Naive thymus-derived CD8-positive, alpha-beta T cell (primary cell): ENCODE data around the gene TDG. TPM values are rescaled to one million over a fixed set of nuclear protein-coding genes. Genes with fewer than 3 reads are reported as not detected.
"Not testable (repeated sequence)": the region's sequence is repeated elsewhere in the genome, so short reads cannot be mapped to it uniquely, and the experiment has no call there.

ENCODE experiments used
- ATAC-seq, 2 donors: fragments of 150-1000 bp; cut with Tn5 transposase in 1 of 2; sonication (Bioruptor Pico), chemical (Tn5 transposase) in 1 of 2; 1 replicate in 1 of 2; 2 replicates in 1 of 2; pipeline ENCODE4 v1.10.0; 2021; ENCODE audit warnings: mild to moderate bottlenecking in 2 of 2, moderate library complexity in 2 of 2
- POLR2A ChIA-PET: fragments of 350-600 bp; sonication (Branson Sonifier 250); formaldehyde crosslinking; loops from one replicate; lab custom pipeline; 2021; ENCODE audit warnings: antibody characterized with exemption; lab: Charles Lee
- DNase-seq, 10 donors: peaks; one replicate each; pipeline versions ENCODE4 v3.0.0 to v3.0.0-alpha.2; 2020 to 2022
- H3K27ac Mint-ChIP-seq, 10 donors: one replicate each; pipeline ENCODE4 v1.8.0; 2020 to 2022; ENCODE audit warnings: mild to moderate bottlenecking in 10 of 10, mixed read lengths in 10 of 10, moderate library complexity in 4 of 10, inconsistent platforms in 1 of 10
- H3K27me3 Mint-ChIP-seq, 5 donors: one replicate each; pipeline ENCODE4 v1.8.0; 2021 to 2022; ENCODE audit warnings: mixed read lengths in 5 of 5
- H3K36me3 Mint-ChIP-seq, 3 donors: one replicate each; pipeline ENCODE4 v1.8.0; 2020 to 2022; ENCODE audit warnings: mixed read lengths in 3 of 3, mild to moderate bottlenecking in 2 of 3, inconsistent platforms in 1 of 3
- H3K4me1 Mint-ChIP-seq, 4 donors: one replicate each; pipeline ENCODE4 v1.8.0; 2021 to 2022; ENCODE audit warnings: mixed read lengths in 4 of 4
- H3K4me3 Mint-ChIP-seq, 10 donors: one replicate each; pipeline ENCODE4 v1.8.0; 2020 to 2022; ENCODE audit warnings: mild to moderate bottlenecking in 10 of 10, mixed read lengths in 10 of 10, moderate library complexity in 6 of 10, inconsistent platforms in 1 of 10
- H3K9me3 Mint-ChIP-seq, 9 donors: one replicate each; pipeline ENCODE4 v1.8.0; 2020 to 2022; ENCODE audit warnings: mixed read lengths in 9 of 9, mild to moderate bottlenecking in 3 of 9, inconsistent platforms in 1 of 9, moderate library complexity in 1 of 9
- polyA plus RNA-seq, 3 donors: library from polyadenylated mRNA; unstranded; fragments of 300-500 nt; fragmentation: Illumina TruSeq; gene quantifications; one replicate each; pipeline ENCODE4 v1.2.3, GENCODE V29; 2021
- total RNA-seq, 8 experiments: library from RNA in 2 of 8; stranded (reverse) in 2 of 8; gene quantifications; one replicate each; pipeline ENCODE4 v1.2.3 and lab custom pipeline; 2021 to 2026

TDG gene
- total and polyA plus RNA-seq, 5 experiments from 2014 or later = 19.0 to 38.5 (median 21.4) TPM

- Mint-ChIP-seq H3K9me3 (no peaks in the 10 kb centered on the region), H3K27ac (peak overlapping the region in 1 of 10 donors; percentile 25), H3K4me1 (no peaks in the 10 kb centered on the region), H3K36me3 (no peaks in the 10 kb centered on the region), H3K27me3 (peaks cover 28 to 46% (median 32%) of the 10 kb centered on the region in 5 donors), H3K4me3 (no peak overlapping the region)
- DNase-seq = no peak
- no peak for ATAC-seq
- POLR2A ChIA-PET = no interaction called here
Observed at GRCh38 chr12:104000807-104001434, 35.2 kb downstream of the TDG start.

GRCh38 chr12:104002686-104003085, 37.0 kb downstream of the TDG start:
- H3K4me1 Mint-ChIP-seq = no peaks in the 10 kb centered on the region

GRCh38 chr12:104003596-104003995, 37.9 kb downstream of the TDG start:
- peaks cover 0 to 6% (median 0%) of the 10 kb centered on the region in 9 donors for H3K9me3 Mint-ChIP-seq
- no peaks in the 10 kb centered on the region for H3K4me1 Mint-ChIP-seq
- POLR2A ChIA-PET = no interaction called here
- H3K27me3 Mint-ChIP-seq = peaks cover 31 to 59% (median 42%) of the 10 kb centered on the region in 5 donors
- ATAC-seq (no peak), DNase-seq (no peak)
- H3K27ac Mint-ChIP-seq = no peak overlapping the region
- peaks cover 0 to 6% (median 0%) of the 10 kb centered on the region in 3 donors for H3K36me3 Mint-ChIP-seq
- no peak overlapping the region for H3K4me3 Mint-ChIP-seq

More at GRCh38 chr12:104002686-104003085, 37.0 kb downstream of the TDG start:
- Mint-ChIP-seq H3K36me3 (no peaks in the 10 kb centered on the region), H3K9me3 (no peaks in the 10 kb centered on the region), H3K27ac (no peak overlapping the region), H3K27me3 (peaks cover 28 to 56% (median 36%) of the 10 kb centered on the region in 5 donors), H3K4me3 (no peak overlapping the region)
- ATAC-seq (no peak), DNase-seq (no peak)
- POLR2A ChIA-PET = no interaction called here

GRCh38 chr12:104006929-104007328, 41.3 kb downstream of the TDG start:
- H3K4me1 Mint-ChIP-seq = no peaks in the 10 kb centered on the region
- DNase-seq (no peak), ATAC-seq (no peak)
- peaks cover 0 to 11% (median 0%) of the 10 kb centered on the region in 3 donors for H3K36me3 Mint-ChIP-seq
- H3K4me3 Mint-ChIP-seq = no peak overlapping the region
- peaks cover 0 to 6% (median 0%) of the 10 kb centered on the region in 9 donors for H3K9me3 Mint-ChIP-seq
- H3K27me3 Mint-ChIP-seq = peaks cover 23 to 45% (median 32%) of the 10 kb centered on the region in 5 donors
- POLR2A ChIA-PET = no interaction called here
- no peak overlapping the region for H3K27ac Mint-ChIP-seq

DNA sequence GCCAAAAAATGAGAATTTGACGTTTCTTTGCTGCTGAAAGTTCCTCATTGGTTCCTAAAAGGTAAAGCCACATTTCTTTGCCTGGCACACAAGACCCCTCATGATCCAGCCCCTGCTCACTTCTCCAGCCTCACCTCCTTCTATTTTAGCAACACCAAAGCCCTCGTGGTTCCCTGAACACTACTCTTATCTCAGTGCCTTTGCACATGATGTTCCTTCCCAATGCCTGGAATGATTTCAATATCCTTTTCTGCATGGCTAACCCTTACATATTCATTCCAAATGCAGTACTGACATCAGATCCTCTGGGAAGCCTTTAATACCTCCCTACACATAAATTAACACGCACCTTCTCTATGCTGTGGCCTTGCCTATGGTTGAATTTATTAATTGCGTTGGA, 44.4 kb downstream of the TDG start:
- Mint-ChIP-seq H3K27ac (no peak overlapping the region), H3K36me3 (peaks cover 0 to 11% (median 0%) of the 10 kb centered on the region in 3 donors), H3K4me1 (no peaks in the 10 kb centered on the region), H3K4me3 (no peak overlapping the region), H3K9me3 (peaks cover 0 to 6% (median 0%) of the 10 kb centered on the region in 9 donors), H3K27me3 (peaks cover 6 to 25% (median 19%) of the 10 kb centered on the region in 5 donors)
- no peak for DNase-seq
- no peak for ATAC-seq
- POLR2A ChIA-PET = no interaction called here

DNA sequence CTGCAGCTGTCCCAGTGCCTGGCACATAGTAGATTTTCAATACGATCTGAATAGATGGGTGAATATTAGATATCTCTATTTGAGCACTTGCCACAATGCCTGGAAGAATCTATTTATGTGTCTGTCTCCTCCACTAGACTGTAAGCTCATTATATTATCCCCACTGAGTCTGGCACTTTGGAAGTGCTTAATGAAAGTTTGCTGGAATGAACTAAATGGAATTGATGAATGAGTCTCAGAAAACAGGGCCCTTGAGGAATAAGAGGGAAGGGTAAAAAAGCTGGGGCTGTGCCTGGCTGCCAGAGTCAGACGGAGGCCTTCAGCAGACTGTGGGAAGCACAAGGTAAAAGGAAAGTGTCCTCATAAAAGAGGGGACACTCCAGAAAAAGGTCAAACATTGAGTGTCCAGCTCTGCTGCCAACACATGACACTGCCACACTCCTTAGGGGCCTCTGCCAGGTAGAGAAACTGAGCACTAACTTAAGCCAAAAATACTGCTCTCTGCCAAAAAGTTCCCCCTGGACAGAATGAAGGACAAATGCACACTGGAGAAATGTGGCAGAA, 45.0 kb downstream of the TDG start:
- DNase-seq (no peak), ATAC-seq (no peak)
- Mint-ChIP-seq H3K4me1 (no peaks in the 10 kb centered on the region), H3K9me3 (peaks cover 0 to 6% (median 0%) of the 10 kb centered on the region in 9 donors), H3K27ac (no peak overlapping the region), H3K36me3 (peaks cover 0 to 11% (median 0%) of the 10 kb centered on the region in 3 donors), H3K4me3 (no peak overlapping the region), H3K27me3 (peaks cover 5 to 24% (median 14%) of the 10 kb centered on the region in 5 donors)
- POLR2A ChIA-PET = no interaction called here

GRCh38 chr12:104011253-104011652, 45.6 kb downstream of the TDG start:
- H3K27me3 Mint-ChIP-seq = peaks cover 3 to 24% (median 11%) of the 10 kb centered on the region in 5 donors
- POLR2A ChIA-PET = no interaction called here
- DNase-seq (no peak), ATAC-seq (no peak)
- no peak overlapping the region for H3K4me3 Mint-ChIP-seq
- peaks cover 0 to 11% (median 0%) of the 10 kb centered on the region in 3 donors for H3K36me3 Mint-ChIP-seq
- no peaks in the 10 kb centered on the region for H3K4me1 Mint-ChIP-seq
- H3K9me3 Mint-ChIP-seq = peaks cover 0 to 6% (median 0%) of the 10 kb centered on the region in 9 donors
- H3K27ac Mint-ChIP-seq = no peak overlapping the region

DNA sequence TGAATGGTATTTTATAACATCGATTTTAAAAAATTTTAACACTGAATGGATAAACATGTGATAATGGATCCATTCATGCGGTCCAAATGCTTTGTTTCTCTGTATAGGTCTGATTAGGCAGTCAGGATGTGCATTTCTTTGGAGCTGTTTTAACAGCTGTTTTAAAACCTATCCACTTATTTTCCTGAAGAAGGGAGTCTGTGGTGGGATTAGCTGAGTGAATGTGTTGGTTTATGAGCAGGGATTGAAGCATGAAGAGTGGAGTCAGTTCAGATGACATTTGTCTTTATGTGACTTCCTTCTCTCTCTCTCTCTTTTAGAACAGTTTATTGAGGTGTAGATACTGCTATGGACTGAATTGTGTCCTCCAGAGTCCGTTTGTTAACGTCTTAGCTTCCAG, 46.7 kb downstream of the TDG start:
- POLR2A ChIA-PET = no interaction called here
- DNase-seq = no peak
- Mint-ChIP-seq H3K4me1 (no peaks in the 10 kb centered on the region), H3K9me3 (peaks cover 0 to 6% (median 0%) of the 10 kb centered on the region in 9 donors), H3K27me3 (peaks cover under 1 to 17% (median 6%) of the 10 kb centered on the region in 5 donors), H3K27ac (no peak overlapping the region), H3K4me3 (no peak overlapping the region), H3K36me3 (peaks cover 0 to 11% (median 0%) of the 10 kb centered on the region in 3 donors)
- no peak for ATAC-seq

- POLR2A ChIA-PET, H3K4me1 Mint-ChIP-seq, ATAC-seq, DNase-seq, H3K36me3 Mint-ChIP-seq, H3K4me3 Mint-ChIP-seq, H3K27ac Mint-ChIP-seq: not testable (repeated sequence)
- peaks cover 0 to 11% (median 0%) of the 10 kb centered on the region in 9 donors for H3K9me3 Mint-ChIP-seq
- peaks cover 12 to 44% (median 21%) of the 10 kb centered on the region in 5 donors for H3K27me3 Mint-ChIP-seq
Observed at GRCh38 chr12:104021862-104022261, 56.2 kb downstream of the TDG start.

GRCh38 chr12:104022786-104023185, 57.1 kb downstream of the TDG start:
- Mint-ChIP-seq H3K9me3 (peaks cover 0 to 11% (median 0%) of the 10 kb centered on the region in 9 donors), H3K4me1 (peaks cover 0 to 2% (median 0%) of the 10 kb centered on the region in 4 donors), H3K27ac (no peak overlapping the region), H3K36me3 (peaks cover 0 to 6% (median 4%) of the 10 kb centered on the region in 3 donors), H3K27me3 (peaks cover 14 to 44% (median 21%) of the 10 kb centered on the region in 5 donors), H3K4me3 (no peak overlapping the region)
- no peak for ATAC-seq
- DNase-seq = no peak
- POLR2A ChIA-PET = no interaction called here

DNA sequence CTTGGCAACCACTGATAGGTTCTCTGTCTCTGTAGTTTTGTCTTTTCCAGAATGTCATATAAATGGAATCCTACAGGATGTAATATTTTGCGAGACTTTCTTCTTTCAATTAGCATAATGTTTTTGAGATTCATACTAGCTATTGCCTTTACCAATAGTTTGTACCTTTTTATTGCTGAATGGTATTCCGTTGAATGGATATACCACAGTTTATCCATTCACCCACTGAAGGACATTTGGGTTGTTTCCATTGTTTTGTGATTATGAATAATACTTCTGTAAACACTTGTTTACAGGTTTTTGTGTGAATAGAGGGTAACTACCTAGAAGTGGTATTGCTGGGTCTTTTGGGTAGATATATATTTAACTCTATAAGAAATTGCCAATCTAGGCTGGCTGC, 58.0 kb downstream of the TDG start:
- peaks cover 0 to 2% (median 0%) of the 10 kb centered on the region in 4 donors for H3K4me1 Mint-ChIP-seq
- DNase-seq (no peak), ATAC-seq (no peak)
- no peak overlapping the region for H3K27ac Mint-ChIP-seq
- POLR2A ChIA-PET = no interaction called here
- no peak overlapping the region for H3K4me3 Mint-ChIP-seq
- peaks cover 0 to 11% (median 0%) of the 10 kb centered on the region in 9 donors for H3K9me3 Mint-ChIP-seq
- H3K36me3 Mint-ChIP-seq = peaks cover 0 to 6% (median 4%) of the 10 kb centered on the region in 3 donors
- H3K27me3 Mint-ChIP-seq = peaks cover 14 to 44% (median 21%) of the 10 kb centered on the region in 5 donors

DNA sequence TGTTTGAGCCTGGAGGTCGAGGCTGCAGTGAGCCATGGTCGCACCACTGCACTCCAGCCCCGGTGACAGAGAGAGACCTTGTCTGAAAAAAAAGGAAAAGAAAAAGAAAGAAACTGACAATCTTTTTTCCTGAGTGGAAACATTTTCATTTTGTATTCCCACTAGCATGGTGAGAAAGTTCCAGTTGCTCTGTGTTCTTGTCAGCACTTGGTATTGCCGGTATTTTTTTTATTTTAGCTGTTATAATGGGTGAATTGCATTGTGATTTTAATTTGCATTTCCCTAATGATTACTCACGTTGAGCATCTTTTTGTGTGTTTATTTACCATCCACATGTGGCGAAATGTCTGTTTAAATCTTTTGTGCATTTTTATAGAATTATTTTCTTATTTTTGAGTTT, 58.7 kb downstream of the TDG start:
- Mint-ChIP-seq H3K27me3 (peaks cover 13 to 39% (median 19%) of the 10 kb centered on the region in 5 donors), H3K36me3 (peaks cover 0 to 6% (median 4%) of the 10 kb centered on the region in 3 donors), H3K4me1 (peaks cover 0 to 2% (median 0%) of the 10 kb centered on the region in 4 donors), H3K9me3 (peaks cover 0 to 11% (median 0%) of the 10 kb centered on the region in 9 donors), H3K4me3 (no peak overlapping the region), H3K27ac (no peak overlapping the region)
- DNase-seq = no peak
- no peak for ATAC-seq
- POLR2A ChIA-PET = no interaction called here

- peaks cover 8 to 25% (median 12%) of the 10 kb centered on the region in 5 donors for H3K27me3 Mint-ChIP-seq
- peaks cover 0 to 4% (median 0%) of the 10 kb centered on the region in 3 donors for H3K36me3 Mint-ChIP-seq
- POLR2A ChIA-PET = no interaction called here
- no peak for DNase-seq
- H3K27ac Mint-ChIP-seq = no peak overlapping the region
- H3K4me1 Mint-ChIP-seq = peaks cover 0 to 2% (median 0%) of the 10 kb centered on the region in 4 donors
- H3K4me3 Mint-ChIP-seq = no peak overlapping the region
- ATAC-seq = no peak
- H3K9me3 Mint-ChIP-seq = peaks cover 0 to 11% (median 0%) of the 10 kb centered on the region in 9 donors
Observed at GRCh38 chr12:104025771-104026170, 60.1 kb downstream of the TDG start.
